Vagina (tissue), 2 donors: ENCODE measurements around the gene SH3GL2. TPM values are rescaled to one million over a fixed set of nuclear protein-coding genes. Genes with fewer than 3 reads are reported as not detected.

ENCODE experiments used
- DNase-seq, 2 donors: peaks; one replicate each; pipeline ENCODE4 v3.0.0-alpha.2; 2017; ENCODE audit errors: extremely low spot score in 2 of 2
- H3K27ac ChIP-seq: fragments of 200-600 bp; sonication (generic); one replicate; pipeline ENCODE4 v1.5.1; 2019
- H3K27me3 ChIP-seq: fragments of 200-600 bp; sonication (generic); one replicate; pipeline ENCODE4 v1.5.1; 2019
- H3K36me3 ChIP-seq, 2 donors: fragments of 200-600 bp; sonication (generic); one replicate each; pipeline ENCODE4 v1.5.1; 2017 to 2019
- H3K4me1 ChIP-seq: fragments of 200-600 bp; sonication (generic); one replicate; pipeline ENCODE4 v1.5.1; 2019
- H3K4me3 ChIP-seq, 2 donors: fragments of 200-600 bp; sonication (generic); 1 replicate in 1 of 2; 2 replicates in 1 of 2; pipeline ENCODE4 v1.5.1; 2016 to 2019
- H3K9me3 ChIP-seq: fragments of 200-600 bp; sonication (generic); one replicate; pipeline ENCODE4 v1.5.1; 2019
- POLR2A ChIP-seq, 2 donors: fragments of 450-650 bp; IDR thresholded peaks; one replicate each; pipeline ENCODE4 v1.6.1; 2017; ENCODE audit warnings: antibody characterized with exemption in 2 of 2, mild to moderate bottlenecking in 2 of 2, moderate library complexity in 2 of 2
- POLR2AphosphoS5 ChIP-seq, 2 donors: sonication (generic); formaldehyde crosslinking; IDR thresholded peaks; one replicate each; pipeline ENCODE4 v1.9.0; 2017; ENCODE audit warnings: antibody characterized with exemption in 2 of 2, mild to moderate bottlenecking in 2 of 2, low read depth in 1 of 2; ENCODE audit not compliant: insufficient read depth in 1 of 2
- intact Hi-C: fragments of 100-400 bp; cut with DNase I; formaldehyde crosslinking; loops from one replicate; pipeline ENCODE4 v1.15.1; 2023
- total RNA-seq: library from RNA; depleted of rRNA; stranded (reverse); fragments of >200 nt; gene quantifications from one replicate; pipeline ENCODE4 v1.2.3, GENCODE V29; 2016
- TF ChIP-seq, protein P1 (sequence below), 3 experiments: fragments of 450-650 bp in 2 of 3; fragments of 200-600 bp in 1 of 3; sonication (generic) in 1 of 3; IDR thresholded peaks; one replicate each; pipeline ENCODE4 v1.5.1; 2017 to 2019; ENCODE audit warnings: antibody characterized with exemption in 3 of 3, mild to moderate bottlenecking in 2 of 3, moderate library complexity in 2 of 3

The SH3GL2 gene
- total RNA-seq, 1 donor from 2014 or later, result not detected

DNA sequence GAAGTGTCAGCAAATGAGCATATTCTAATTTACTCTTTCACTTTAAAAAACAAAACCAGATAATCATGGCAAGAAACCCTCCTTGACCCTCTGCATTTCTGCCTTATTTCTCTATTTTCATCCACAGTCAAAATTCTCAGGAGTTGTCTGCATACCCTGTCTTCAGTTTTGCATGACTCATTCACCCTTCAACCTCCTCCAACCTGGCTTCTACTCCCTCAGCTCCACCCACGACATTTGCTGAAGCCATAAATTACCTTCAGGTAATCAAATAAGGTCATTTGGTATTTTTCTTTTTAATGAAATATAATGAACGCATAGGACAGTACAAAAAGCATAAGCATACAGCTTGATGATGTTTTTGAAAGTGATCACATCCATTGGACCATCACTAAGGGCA, 27.8 kb upstream of the SH3GL2 start:
- Histone ChIP-seq H3K9me3 (no peaks in the 10 kb centered on the region), H3K27ac (no peak overlapping the region), H3K4me3 (no peak overlapping the region), H3K4me1 (no peaks in the 10 kb centered on the region), H3K36me3 (no peaks in the 10 kb centered on the region), H3K27me3 (no peaks in the 10 kb centered on the region)
- no peak for DNase-seq
- TF ChIP-seq, protein P1, sequence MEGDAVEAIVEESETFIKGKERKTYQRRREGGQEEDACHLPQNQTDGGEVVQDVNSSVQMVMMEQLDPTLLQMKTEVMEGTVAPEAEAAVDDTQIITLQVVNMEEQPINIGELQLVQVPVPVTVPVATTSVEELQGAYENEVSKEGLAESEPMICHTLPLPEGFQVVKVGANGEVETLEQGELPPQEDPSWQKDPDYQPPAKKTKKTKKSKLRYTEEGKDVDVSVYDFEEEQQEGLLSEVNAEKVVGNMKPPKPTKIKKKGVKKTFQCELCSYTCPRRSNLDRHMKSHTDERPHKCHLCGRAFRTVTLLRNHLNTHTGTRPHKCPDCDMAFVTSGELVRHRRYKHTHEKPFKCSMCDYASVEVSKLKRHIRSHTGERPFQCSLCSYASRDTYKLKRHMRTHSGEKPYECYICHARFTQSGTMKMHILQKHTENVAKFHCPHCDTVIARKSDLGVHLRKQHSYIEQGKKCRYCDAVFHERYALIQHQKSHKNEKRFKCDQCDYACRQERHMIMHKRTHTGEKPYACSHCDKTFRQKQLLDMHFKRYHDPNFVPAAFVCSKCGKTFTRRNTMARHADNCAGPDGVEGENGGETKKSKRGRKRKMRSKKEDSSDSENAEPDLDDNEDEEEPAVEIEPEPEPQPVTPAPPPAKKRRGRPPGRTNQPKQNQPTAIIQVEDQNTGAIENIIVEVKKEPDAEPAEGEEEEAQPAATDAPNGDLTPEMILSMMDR (IDR thresholded peaks at IDR 0.05), result no peak
- TF ChIP-seq POLR2A (IDR thresholded peaks at IDR 0.05) (no peak), POLR2AphosphoS5 (IDR thresholded peaks at IDR 0.05; ENCODE audit: insufficient read depth in 1 of 2, low read depth in 1 of 2) (no peak)
- intact Hi-C loops, result no loop called here

DNA sequence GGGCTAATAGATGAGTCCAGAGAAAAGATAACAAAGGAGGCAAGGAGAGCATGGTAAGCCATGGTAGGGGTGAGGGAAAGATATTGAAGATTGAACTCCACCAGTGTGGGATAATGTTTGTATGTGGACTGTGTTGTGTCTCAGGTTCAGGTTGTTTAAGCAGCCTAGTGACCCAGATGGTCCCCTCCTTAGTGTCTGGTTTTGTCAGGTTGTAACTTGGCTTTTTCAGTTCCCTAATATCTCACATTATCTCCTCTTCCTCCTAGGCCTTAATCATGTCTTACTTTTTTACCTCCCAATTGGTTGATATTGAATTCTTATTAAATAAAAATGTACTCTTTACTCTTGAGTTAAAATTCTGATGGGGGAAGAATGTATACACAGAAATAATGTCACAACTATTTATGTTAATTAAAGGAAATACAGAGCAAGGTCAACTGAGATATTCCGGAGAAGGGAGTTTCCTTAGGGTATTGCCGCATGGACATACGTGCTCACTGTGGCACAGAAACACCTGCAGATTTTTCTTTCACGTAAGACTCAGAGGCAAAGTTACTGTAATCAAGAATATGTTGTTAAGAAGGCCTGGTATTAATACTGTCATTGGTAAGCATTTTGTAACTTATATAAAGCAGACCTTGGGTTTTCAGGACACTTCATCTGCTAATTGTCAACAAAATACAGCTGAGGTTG, 23.4 kb upstream of the SH3GL2 start:
- TF ChIP-seq POLR2AphosphoS5 (IDR thresholded peaks at IDR 0.05; ENCODE audit: insufficient read depth in 1 of 2, low read depth in 1 of 2) (no peak), POLR2A (IDR thresholded peaks at IDR 0.05) (no peak)
- TF ChIP-seq, protein P1 (IDR thresholded peaks at IDR 0.05), result no peak
- H3K4me3 ChIP-seq, result no peak overlapping the region
- no peak for DNase-seq

DNA sequence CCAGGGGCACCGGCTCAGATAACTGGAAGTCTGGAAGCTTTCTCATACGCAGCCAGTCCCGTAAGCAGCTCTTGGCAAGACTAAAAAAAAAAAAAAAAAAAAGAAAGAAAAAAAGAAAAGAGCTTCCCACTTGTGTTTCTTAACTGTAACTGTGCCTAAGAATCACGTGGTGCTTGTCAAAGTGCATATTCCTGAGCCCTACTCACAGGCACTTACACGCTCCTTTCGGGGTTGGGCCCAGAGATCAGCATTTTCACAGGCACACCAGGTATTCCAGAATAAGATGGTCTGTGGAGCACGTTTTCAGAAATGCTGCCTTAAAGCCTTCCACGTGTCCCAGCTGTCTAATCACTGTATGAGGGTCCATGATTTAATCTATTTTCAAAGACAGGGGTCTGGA, 22.6 kb upstream of the SH3GL2 start:
- no peaks in the 10 kb centered on the region for H3K4me1 ChIP-seq
- DNase-seq, result no peak
- H3K36me3 ChIP-seq, result no peaks in the 10 kb centered on the region
- TF ChIP-seq, protein P1 (IDR thresholded peaks at IDR 0.05), result no peak
- no peak for TF ChIP-seq POLR2A (IDR thresholded peaks at IDR 0.05)
- TF ChIP-seq POLR2AphosphoS5 (IDR thresholded peaks at IDR 0.05; ENCODE audit: insufficient read depth in 1 of 2, low read depth in 1 of 2), result no peak
- intact Hi-C loops, result no loop called here
- H3K27ac ChIP-seq, result no peak overlapping the region
- no peaks in the 10 kb centered on the region for H3K9me3 ChIP-seq
- H3K4me3 ChIP-seq, result no peak overlapping the region
- H3K27me3 ChIP-seq, result no peaks in the 10 kb centered on the region

More for the DNA sequence above, 23.4 kb upstream of the SH3GL2 start:
- Histone ChIP-seq H3K27ac (no peak overlapping the region), H3K27me3 (no peaks in the 10 kb centered on the region), H3K4me1 (no peaks in the 10 kb centered on the region), H3K9me3 (no peaks in the 10 kb centered on the region), H3K36me3 (no peaks in the 10 kb centered on the region)
- intact Hi-C loops, result no loop called here

DNA sequence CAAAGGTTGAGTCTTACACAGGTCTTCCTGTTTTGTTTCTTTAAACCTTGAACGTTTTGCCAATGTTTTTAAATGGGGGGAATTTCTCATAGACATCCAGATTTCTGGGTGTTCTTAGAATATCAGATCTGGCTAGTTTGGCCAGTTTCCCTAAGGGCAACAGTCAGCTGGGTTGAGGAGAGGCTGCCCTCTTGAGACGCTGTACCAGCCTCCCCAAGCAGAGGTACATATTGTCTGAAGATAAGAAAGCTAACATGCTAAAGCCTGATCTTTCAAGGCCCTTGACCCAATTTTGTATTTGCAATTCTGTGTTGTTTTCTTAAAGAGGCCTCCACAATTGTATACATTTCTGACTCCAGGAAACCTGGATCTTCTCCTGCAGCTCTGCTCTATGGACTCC, 21.9 kb upstream of the SH3GL2 start:
- intact Hi-C loops, result no loop called here
- no peak overlapping the region for H3K27ac ChIP-seq
- H3K36me3 ChIP-seq, result no peaks in the 10 kb centered on the region
- TF ChIP-seq POLR2A (IDR thresholded peaks at IDR 0.05) (no peak), POLR2AphosphoS5 (IDR thresholded peaks at IDR 0.05; ENCODE audit: insufficient read depth in 1 of 2, low read depth in 1 of 2) (no peak)
- TF ChIP-seq, protein P1 (IDR thresholded peaks at IDR 0.05), result no peak
- H3K9me3 ChIP-seq, result no peaks in the 10 kb centered on the region
- no peaks in the 10 kb centered on the region for H3K4me1 ChIP-seq
- DNase-seq, result no peak
- H3K4me3 ChIP-seq, result no peak overlapping the region
- no peaks in the 10 kb centered on the region for H3K27me3 ChIP-seq

DNA sequence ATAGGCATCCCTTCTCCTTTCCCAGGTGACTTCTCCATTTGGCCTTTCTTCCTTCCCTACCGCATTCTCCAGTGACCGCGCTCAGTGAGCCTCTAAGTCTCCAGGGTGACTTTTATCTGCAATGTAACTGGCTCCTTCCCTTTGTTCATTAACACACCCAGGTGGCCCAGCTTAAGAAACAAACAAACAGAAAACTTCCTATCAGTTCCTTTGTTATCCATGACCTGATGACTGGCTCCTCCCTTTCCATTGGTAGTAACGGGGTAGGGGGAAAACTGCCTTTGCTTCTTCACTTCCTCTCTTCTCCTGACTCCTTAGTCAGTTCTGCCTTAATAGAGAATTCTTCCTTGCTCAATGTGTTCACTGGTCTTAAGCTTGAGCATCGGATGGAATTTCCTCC, 7.0 kb upstream of the SH3GL2 start:
- TF ChIP-seq POLR2A (IDR thresholded peaks at IDR 0.05), result no peak
- no peak for TF ChIP-seq POLR2AphosphoS5 (IDR thresholded peaks at IDR 0.05; ENCODE audit: insufficient read depth in 1 of 2, low read depth in 1 of 2)
- TF ChIP-seq, protein P1 (IDR thresholded peaks at IDR 0.05), result no peak

More for the DNA sequence above, 7.0 kb upstream of the SH3GL2 start:
- Histone ChIP-seq H3K27me3 (no peaks in the 10 kb centered on the region), H3K4me3 (no peak overlapping the region), H3K27ac (no peak overlapping the region), H3K9me3 (no peaks in the 10 kb centered on the region), H3K4me1 (no peaks in the 10 kb centered on the region), H3K36me3 (no peaks in the 10 kb centered on the region)
- intact Hi-C loops, result no loop called here
- DNase-seq, result no peak
